ENCODE data around the gene NFATC4. TPM values are rescaled to one million over a fixed set of nuclear protein-coding genes. Genes with fewer than 3 reads are reported as not detected.
A peak's percentile ranks its signal among the peaks of the same experiment; 100 is the strongest.

Gene NFATC4
- polyA plus RNA-seq, 3 donors, result not detected

- H3K4me1 ChIP-seq (ENCODE audit: control insufficient read depth in 1 of 2, insufficient read depth in 2 of 2, low read length in 2 of 2), result peaks cover 29 to 32% of the 10 kb centered on the region in 2 donors
- no peak for DNase-seq
- no peaks in the 10 kb centered on the region for H4K20me1 ChIP-seq (ENCODE audit: insufficient read depth, low read length)
- peak overlapping the region in 2 of 3 experiments; percentile 5 to 65 for H3K4me3 ChIP-seq (replicated peaks in 1 of 3; ENCODE audit: low read depth in 2 of 3, low read length in 3 of 3)
- Mint-ChIP-seq H3K27ac (no peak overlapping the region), H3K36me3 (peaks cover 3 to 21% of the 10 kb centered on the region in 2 donors), H3K4me3 (peak overlapping the region; percentile 71 to 89), H3K4me1 (peaks cover 33% of the 10 kb centered on the region), H3K27me3 (ENCODE audit: low read depth in 3 of 3) (peaks cover 49 to 60% (median 52%) of the 10 kb centered on the region in 3 donors), H3K9me3 (peaks cover 0 to 22% (median 10%) of the 10 kb centered on the region in 7 donors)
- H3K9me3 ChIP-seq (replicated peaks in 1 of 2; ENCODE audit: control insufficient read depth in 1 of 2, insufficient read depth in 1 of 2, low read length in 2 of 2), result peaks cover 0 to 18% of the 10 kb centered on the region in 2 donors
- WGBS (ENCODE audit: insufficient coverage), result 0% methylated on average over 7 of the region's 16 CpGs
- no peak overlapping the region for H3K9ac ChIP-seq (ENCODE audit: insufficient read depth, low read length, poor library complexity, severe bottlenecking)
- peak overlapping the region; percentile 70 for H3K4me2 ChIP-seq (replicated peaks; ENCODE audit: extremely low read depth, low read length, poor library complexity, severe bottlenecking)
- no peak for TF ChIP-seq CTCF (IDR thresholded peaks at IDR 0.05)
- no peak overlapping the region for H3K27ac ChIP-seq (ENCODE audit: low read depth in 1 of 2, low read length in 2 of 2)
- peak overlapping the region; percentile 74 for H2AFZ ChIP-seq (ENCODE audit: insufficient read depth, low read depth, low read length, poor library complexity, severe bottlenecking)
- H3K27me3 ChIP-seq (ENCODE audit: control insufficient read depth in 2 of 2, insufficient read depth in 2 of 2, low read length in 2 of 2), result peaks cover 41 to 57% of the 10 kb centered on the region in 2 donors
- H3K36me3 ChIP-seq (replicated peaks in 1 of 2; ENCODE audit: control insufficient read depth in 1 of 2, insufficient read depth in 2 of 2, low read length in 2 of 2), result no peaks in the 10 kb centered on the region
- intact Hi-C loops (cut with micrococcal nuclease), result no loop called here
- no peaks in the 10 kb centered on the region for H3K79me2 ChIP-seq (ENCODE audit: insufficient read depth, low read length)
Measured at GRCh38 chr14:24366413-24366720, 1.6 kb upstream of the NFATC4 start.

GRCh38 chr14:24366721-24367513 is 1.1 kb upstream of the NFATC4 start:
- Mint-ChIP-seq H3K27me3 (ENCODE audit: low read depth in 3 of 3) (peaks cover 49 to 62% (median 56%) of the 10 kb centered on the region in 3 donors), H3K27ac (no peak overlapping the region), H3K4me1 (peaks cover 27% of the 10 kb centered on the region), H3K9me3 (peaks cover 0 to 22% (median 10%) of the 10 kb centered on the region in 7 donors), H3K36me3 (peaks cover 3 to 21% of the 10 kb centered on the region in 2 donors), H3K4me3 (peak overlapping the region; percentile 71 to 90)
- Histone ChIP-seq H3K9ac (ENCODE audit: insufficient read depth, low read length, poor library complexity, severe bottlenecking) (no peak overlapping the region), H2AFZ (ENCODE audit: insufficient read depth, low read depth, low read length, poor library complexity, severe bottlenecking) (peak overlapping the region; percentile 74), H3K4me1 (ENCODE audit: control insufficient read depth in 1 of 2, insufficient read depth in 2 of 2, low read length in 2 of 2) (peaks cover 29 to 32% of the 10 kb centered on the region in 2 donors), H3K36me3 (replicated peaks in 1 of 2; ENCODE audit: control insufficient read depth in 1 of 2, insufficient read depth in 2 of 2, low read length in 2 of 2) (no peaks in the 10 kb centered on the region), H3K9me3 (replicated peaks in 1 of 2; ENCODE audit: control insufficient read depth in 1 of 2, insufficient read depth in 1 of 2, low read length in 2 of 2) (peaks cover 0 to 18% of the 10 kb centered on the region in 2 donors), H3K4me2 (replicated peaks; ENCODE audit: extremely low read depth, low read length, poor library complexity, severe bottlenecking) (peak overlapping the region; percentile 70), H3K27me3 (ENCODE audit: control insufficient read depth in 2 of 2, insufficient read depth in 2 of 2, low read length in 2 of 2) (peaks cover 41 to 58% of the 10 kb centered on the region in 2 donors), H4K20me1 (ENCODE audit: insufficient read depth, low read length) (no peaks in the 10 kb centered on the region), H3K27ac (ENCODE audit: low read depth in 1 of 2, low read length in 2 of 2) (no peak overlapping the region), H3K79me2 (ENCODE audit: insufficient read depth, low read length) (no peaks in the 10 kb centered on the region), H3K4me3 (replicated peaks in 1 of 3; ENCODE audit: low read depth in 2 of 3, low read length in 3 of 3) (peak overlapping the region in 2 of 3 experiments; percentile 5 to 65)
- DNase-seq, result peak in 1 of 3 donors; percentile 26
- 13% methylated on average over 13 of the region's 40 CpGs for WGBS (ENCODE audit: insufficient coverage)
- no peak for TF ChIP-seq CTCF (IDR thresholded peaks at IDR 0.05)
- intact Hi-C loops (cut with micrococcal nuclease), result no loop called here

All from CD14-positive monocyte (primary cell).